ENCODE results near the gene RAMACL. TPM values are rescaled to one million over a fixed set of nuclear protein-coding genes. Genes with fewer than 3 reads are reported as not detected.

The RAMACL gene
- total and polyA plus RNA-seq, 2 of the 4 experiments (the other 2 are of a cell fraction) = 0.46 to 0.90 TPM

- Histone ChIP-seq H3K56ac (ENCODE audit: extremely low read depth, insufficient read depth, low read length) (no peak overlapping the region), H2BK120ac (ENCODE audit: low read depth, low read length) (peak overlapping the region; percentile 46; the same call in 1 of the 2 replicates), H2AK9ac (replicated peaks; ENCODE audit: low read depth, low read length, poor library complexity) (peak overlapping the region; percentile 31), H3K23ac (ENCODE audit: low read depth, low read length) (no peak overlapping the region), H3K36me3 (ENCODE audit: control insufficient read depth, insufficient read depth, low read length) (peaks cover 20% of the 10 kb centered on the region; the same call in 1 of the 2 replicates), H4K20me1 (ENCODE audit: insufficient read depth, low read length) (peaks cover 24% of the 10 kb centered on the region), H3K27me3 (ENCODE audit: control insufficient read depth, insufficient read depth, low read length) (no peaks in the 10 kb centered on the region), H2AFZ (replicated peaks; ENCODE audit: low read length, poor library complexity) (peak overlapping the region; percentile 9), H3K9me3 (ENCODE audit: control insufficient read depth, insufficient read depth, low read length) (no peaks in the 10 kb centered on the region), H3K4me1 (ENCODE audit: control insufficient read depth, insufficient read depth, low read length) (peaks cover 14% of the 10 kb centered on the region; the same call in 1 of the 2 replicates), H3K79me1 (ENCODE audit: low read depth in 1 of 2, low read length in 2 of 2) (peaks cover 9 to 55% of the 10 kb centered on the region in 2 experiments), H2BK20ac (ENCODE audit: low read depth, low read length) (peak overlapping the region; percentile 27; the same call in 1 of the 2 replicates), H4K8ac (ENCODE audit: low read depth in 2 of 2, low read length in 2 of 2) (peak overlapping the region; percentile 16 to 32; a peak in 3 of 4 replicates), H2BK5ac (ENCODE audit: low read depth, low read length, poor library complexity, severe bottlenecking) (peak overlapping the region; percentile 20), H3K4ac (ENCODE audit: low read depth, low read length) (peak overlapping the region; percentile 42), H3K9me1 (ENCODE audit: insufficient read depth, low read length) (peaks cover 19% of the 10 kb centered on the region), H2AK5ac (ENCODE audit: low read depth, low read length) (peak overlapping the region; percentile 84), H3K18ac (ENCODE audit: low read depth, low read length) (peak overlapping the region; percentile 2; the same call in 1 of the 2 replicates), H2BK15ac (ENCODE audit: low read depth, low read length) (peak overlapping the region; percentile 63; the same call in 1 of the 3 replicates), H3K4me2 (ENCODE audit: low read depth, low read length) (no peak overlapping the region), H3K9ac (ENCODE audit: low read depth, low read length) (no peak overlapping the region), H4K91ac (ENCODE audit: insufficient read depth, low read depth, low read length) (no peak overlapping the region; the same call in none of the 2 replicates), H3K14ac (replicated peaks; ENCODE audit: low read depth, low read length) (peak overlapping the region; percentile 5), H3K27ac (ENCODE audit: insufficient read depth, low read length) (peak overlapping the region; percentile 10), H3K4me3 (ENCODE audit: insufficient read depth, low read depth, low read length) (no peak overlapping the region), H4K5ac (ENCODE audit: low read depth, low read length) (no peak overlapping the region)
- 100% methylated on average over 2 of the region's 12 CpGs; no CpG with 5 or more reads in 1 of the 2 experiments for WGBS, 2 experiments (ENCODE audit: extremely low coverage in 2 of 2, insufficient read length in 1 of 2)
- intact Hi-C loops (cut with micrococcal nuclease) = no loop called here
- ChIA-PET CTCF (interaction anchor here (0.8 kb wide), 2 partner anchors 53 to 137 kb away, joined by 3 read pairs; no protein-coding TSS in a partner anchor), POLR2A (ENCODE audit: unreplicated experiment) (no interaction called here)
- ATAC-seq (ENCODE audit: low read depth) = peak; percentile 6
- in situ Hi-C loops (cut with MboI; ENCODE audit: low sequenced_read_pairs) = no loop called here
- DNase-seq = no peak
- BruUV-seq (replicated peaks) = no TSS peak
- dilution Hi-C loops (cut with HindIII; ENCODE audit: low sequenced_read_pairs, unreplicated experiment) = no loop called here
- TF ChIP-seq NFE2L2 (IDR thresholded peaks at IDR 0.05; ENCODE audit: low read depth, low read length) (no peak), MAFK (IDR thresholded peaks at IDR 0.05; ENCODE audit: low read depth, low read length) (no peak), POLR2A (IDR thresholded peaks at IDR 0.05; ENCODE audit: low read depth, low read length) (no peak), RFX5 (IDR thresholded peaks at IDR 0.05; ENCODE audit: low read depth, low read length) (no peak), RCOR1 (IDR thresholded peaks at IDR 0.05; ENCODE audit: insufficient replicate concordance, low read length) (no peak), FOS (IDR thresholded peaks at IDR 0.05; ENCODE audit: low read depth, low read length) (no peak), CTCF (conservative IDR thresholded peaks at IDR 0.05; ENCODE audit: low read depth, low read length) (no peak), BHLHE40 (IDR thresholded peaks at IDR 0.05; ENCODE audit: low read depth, low read length) (no peak), SMC3 (IDR thresholded peaks at IDR 0.05; ENCODE audit: low read depth, low read length) (no peak), ELK1 (IDR thresholded peaks at IDR 0.05; ENCODE audit: borderline replicate concordance, low read depth, low read length) (no peak), USF2 (IDR thresholded peaks at IDR 0.05; ENCODE audit: low read depth, low read length) (no peak), RAD21 (IDR thresholded peaks at IDR 0.05; ENCODE audit: low read length) (no peak), CHD1 (IDR thresholded peaks at IDR 0.05; ENCODE audit: low read depth, low read length) (no peak)
Observed at GRCh38 chr6:166566026-166567011, 20.2 kb downstream of the RAMACL start.

All from IMR-90 (cell line).